HepG2 (cell line): Measurements from ENCODE around the gene RAB20. TPM values are rescaled to one million over a fixed set of nuclear protein-coding genes. Genes with fewer than 3 reads are reported as not detected.

Experiments
- ARNT ChIP-seq: fragments of 450-650 bp; IDR thresholded peaks from 2 replicates; pipeline ENCODE4 v1.6.1; 2017
- ATAD3A ChIP-seq: sonication (generic); formaldehyde crosslinking; IDR thresholded peaks from 2 replicates; pipeline ENCODE4 v1.4.0; 2020; ENCODE audit warnings: missing genetic modification reagents
- GFI1 ChIP-seq: sonication (generic); formaldehyde crosslinking; IDR thresholded peaks from 2 replicates; pipeline ENCODE4 v1.5.0; 2020; ENCODE audit warnings: missing genetic modification reagents, mild to moderate bottlenecking, borderline replicate concordance
- PHB2 ChIP-seq: fragments of 450-650 bp; IDR thresholded peaks from 2 replicates; pipeline ENCODE4 v1.6.1; 2018; ENCODE audit not compliant: partially characterized antibody
- REL ChIP-seq: sonication (generic); formaldehyde crosslinking; conservative IDR thresholded peaks from 2 replicates; pipeline ENCODE4 v1.8.0; 2022; ENCODE audit warnings: mild to moderate bottlenecking, missing genetic modification reagents, moderate library complexity
- RFXANK ChIP-seq: IDR thresholded peaks from 2 replicates; pipeline ENCODE4 v1.6.1; 2016
- SKI ChIP-seq: fragments of 450-650 bp; IDR thresholded peaks from one replicate; pipeline ENCODE4 v1.6.1; 2018; ENCODE audit warnings: mild to moderate bottlenecking; ENCODE audit not compliant: partially characterized antibody
- TSC22D2 ChIP-seq: sonication (generic); formaldehyde crosslinking; IDR thresholded peaks from 2 replicates; pipeline ENCODE4 v1.5.1; 2020; ENCODE audit warnings: missing genetic modification reagents, mild to moderate bottlenecking, borderline replicate concordance
- ZNF263 ChIP-seq: sonication (generic); formaldehyde crosslinking; IDR thresholded peaks from 2 replicates; pipeline ENCODE4 v1.4.0; 2020; ENCODE audit warnings: missing genetic modification reagents
- ZNF75D ChIP-seq: sonication (generic); formaldehyde crosslinking; IDR thresholded peaks from 2 replicates; pipeline ENCODE4 v1.8.1; 2023; ENCODE audit warnings: missing genetic modification reagents, mild to moderate bottlenecking, borderline replicate concordance
- ZNF776 ChIP-seq: sonication (generic); formaldehyde crosslinking; IDR thresholded peaks from 2 replicates; pipeline ENCODE4 v1.4.0; 2020; ENCODE audit warnings: mild to moderate bottlenecking, missing genetic modification reagents
- ZNF792 ChIP-seq: IDR thresholded peaks from 2 replicates; pipeline ENCODE4 v1.6.1; 2016
- ZSCAN22 ChIP-seq: sonication (generic); formaldehyde crosslinking; IDR thresholded peaks from 2 replicates; pipeline ENCODE4 v1.4.0; 2020; ENCODE audit warnings: mild to moderate bottlenecking, missing genetic modification reagents
- polyA plus RNA-seq, 8 experiments: library from polyadenylated mRNA; depleted of rRNA in 3 of 8; stranded (reverse) in 7 of 8; unstranded in 1 of 8; fragments of >200 nt; fragmentation: Illumina TruSeq in 4 of 8; extraction: Trizol in 4 of 8; gene quantifications; 2 replicates each; pipeline versions ENCODE4 v1.2.1 to v1.2.3, GENCODE V29; 2011 to 2016; ENCODE audit warnings: low read depth in 4 of 8, missing spikeins in 1 of 8, mixed read lengths in 1 of 8; ENCODE audit not compliant: insufficient read depth in 1 of 8
- total RNA-seq, 5 experiments: library from RNA; depleted of rRNA; stranded (reverse); fragments of >200 nt; fragmentation: Illumina TruSeq; extraction: Trizol; gene quantifications; 2 replicates each; pipeline ENCODE4 v1.2.3, GENCODE V29; 2016; ENCODE audit warnings: low read depth in 1 of 5
- TF ChIP-seq, protein P1 (sequence below): sonication (generic); formaldehyde crosslinking; IDR thresholded peaks from 2 replicates; pipeline ENCODE4 v1.8.0; 2022; ENCODE audit warnings: mild to moderate bottlenecking, missing genetic modification reagents
- TF ChIP-seq, protein P2 (sequence below): sonication (generic); formaldehyde crosslinking; IDR thresholded peaks from 2 replicates; pipeline ENCODE4 v1.4.0; 2020; ENCODE audit warnings: missing genetic modification reagents, borderline replicate concordance
- TF ChIP-seq, protein P3 (sequence below): sonication (generic); formaldehyde crosslinking; IDR thresholded peaks from 2 replicates; pipeline ENCODE4 v1.4.0; 2020; ENCODE audit warnings: mild to moderate bottlenecking, missing genetic modification reagents
- TF ChIP-seq, protein P4 (sequence below): sonication (generic); formaldehyde crosslinking; IDR thresholded peaks from 2 replicates; pipeline ENCODE4 v1.9.0; 2021; ENCODE audit warnings: missing genetic modification reagents, borderline replicate concordance
- TF ChIP-seq, protein P5 (sequence below), 2 experiments: IDR thresholded peaks; 2 replicates each; pipeline ENCODE4 v1.6.1; 2011 to 2012; ENCODE audit warnings: low read length in 2 of 2, borderline replicate concordance in 1 of 2, low read depth in 1 of 2, mild to moderate bottlenecking in 1 of 2, moderate library complexity in 1 of 2

Gene RAB20
- total and polyA plus RNA-seq, 2 of the 13 experiments (the other 11 are each of a cell fraction or from before 2014, with no cell fraction given): 15.6 to 30.5 TPM

DNA sequence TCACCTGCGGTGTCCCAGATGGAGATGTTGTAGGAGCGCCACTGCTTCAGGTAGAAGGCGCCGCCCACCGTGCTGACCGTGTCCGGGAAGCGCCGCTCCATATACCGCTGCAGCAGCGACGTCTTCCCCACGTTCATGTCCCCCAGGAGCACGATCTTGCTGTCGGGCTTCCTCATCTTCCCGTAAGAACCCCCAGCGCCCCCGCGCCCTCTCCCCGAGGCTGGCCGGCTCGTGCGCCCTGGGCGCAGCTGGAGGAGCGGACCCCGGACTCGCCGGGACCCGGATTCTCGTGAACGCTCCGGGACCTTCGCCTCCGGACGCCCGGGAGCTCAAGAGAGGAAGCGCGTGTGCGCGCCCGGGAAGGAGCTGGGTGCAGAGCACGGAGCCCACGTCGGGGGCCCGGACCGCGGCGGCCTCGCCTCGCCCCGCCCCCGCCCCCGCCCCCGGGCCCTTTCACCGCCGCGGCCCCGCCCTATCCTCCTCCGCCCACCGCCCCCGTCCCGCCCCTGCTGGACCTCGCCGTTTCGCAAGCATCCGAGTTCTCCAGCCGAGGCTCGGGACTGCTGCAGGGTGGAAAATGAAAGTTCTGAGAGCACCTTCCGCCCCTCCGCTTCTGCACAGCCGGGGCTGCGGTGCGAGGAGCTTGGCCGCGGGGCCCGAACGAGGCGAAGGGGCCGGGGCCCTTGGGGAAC, at the start of gene RAB20 (continued):
- TF ChIP-seq SKI: no peak
- TF ChIP-seq, protein P1, sequence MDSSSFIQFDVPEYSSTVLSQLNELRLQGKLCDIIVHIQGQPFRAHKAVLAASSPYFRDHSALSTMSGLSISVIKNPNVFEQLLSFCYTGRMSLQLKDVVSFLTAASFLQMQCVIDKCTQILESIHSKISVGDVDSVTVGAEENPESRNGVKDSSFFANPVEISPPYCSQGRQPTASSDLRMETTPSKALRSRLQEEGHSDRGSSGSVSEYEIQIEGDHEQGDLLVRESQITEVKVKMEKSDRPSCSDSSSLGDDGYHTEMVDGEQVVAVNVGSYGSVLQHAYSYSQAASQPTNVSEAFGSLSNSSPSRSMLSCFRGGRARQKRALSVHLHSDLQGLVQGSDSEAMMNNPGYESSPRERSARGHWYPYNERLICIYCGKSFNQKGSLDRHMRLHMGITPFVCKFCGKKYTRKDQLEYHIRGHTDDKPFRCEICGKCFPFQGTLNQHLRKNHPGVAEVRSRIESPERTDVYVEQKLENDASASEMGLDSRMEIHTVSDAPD (CRISPR knock-in tag): no peak
- TF ChIP-seq RFXANK (CRISPR knock-in tag): no peak
- TF ChIP-seq, protein P2, sequence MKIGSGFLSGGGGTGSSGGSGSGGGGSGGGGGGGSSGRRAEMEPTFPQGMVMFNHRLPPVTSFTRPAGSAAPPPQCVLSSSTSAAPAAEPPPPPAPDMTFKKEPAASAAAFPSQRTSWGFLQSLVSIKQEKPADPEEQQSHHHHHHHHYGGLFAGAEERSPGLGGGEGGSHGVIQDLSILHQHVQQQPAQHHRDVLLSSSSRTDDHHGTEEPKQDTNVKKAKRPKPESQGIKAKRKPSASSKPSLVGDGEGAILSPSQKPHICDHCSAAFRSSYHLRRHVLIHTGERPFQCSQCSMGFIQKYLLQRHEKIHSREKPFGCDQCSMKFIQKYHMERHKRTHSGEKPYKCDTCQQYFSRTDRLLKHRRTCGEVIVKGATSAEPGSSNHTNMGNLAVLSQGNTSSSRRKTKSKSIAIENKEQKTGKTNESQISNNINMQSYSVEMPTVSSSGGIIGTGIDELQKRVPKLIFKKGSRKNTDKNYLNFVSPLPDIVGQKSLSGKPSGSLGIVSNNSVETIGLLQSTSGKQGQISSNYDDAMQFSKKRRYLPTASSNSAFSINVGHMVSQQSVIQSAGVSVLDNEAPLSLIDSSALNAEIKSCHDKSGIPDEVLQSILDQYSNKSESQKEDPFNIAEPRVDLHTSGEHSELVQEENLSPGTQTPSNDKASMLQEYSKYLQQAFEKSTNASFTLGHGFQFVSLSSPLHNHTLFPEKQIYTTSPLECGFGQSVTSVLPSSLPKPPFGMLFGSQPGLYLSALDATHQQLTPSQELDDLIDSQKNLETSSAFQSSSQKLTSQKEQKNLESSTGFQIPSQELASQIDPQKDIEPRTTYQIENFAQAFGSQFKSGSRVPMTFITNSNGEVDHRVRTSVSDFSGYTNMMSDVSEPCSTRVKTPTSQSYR: 0 out of 2 replicates have a peak, but pooled peaks have one; percentile 9
- TF ChIP-seq, protein P3, sequence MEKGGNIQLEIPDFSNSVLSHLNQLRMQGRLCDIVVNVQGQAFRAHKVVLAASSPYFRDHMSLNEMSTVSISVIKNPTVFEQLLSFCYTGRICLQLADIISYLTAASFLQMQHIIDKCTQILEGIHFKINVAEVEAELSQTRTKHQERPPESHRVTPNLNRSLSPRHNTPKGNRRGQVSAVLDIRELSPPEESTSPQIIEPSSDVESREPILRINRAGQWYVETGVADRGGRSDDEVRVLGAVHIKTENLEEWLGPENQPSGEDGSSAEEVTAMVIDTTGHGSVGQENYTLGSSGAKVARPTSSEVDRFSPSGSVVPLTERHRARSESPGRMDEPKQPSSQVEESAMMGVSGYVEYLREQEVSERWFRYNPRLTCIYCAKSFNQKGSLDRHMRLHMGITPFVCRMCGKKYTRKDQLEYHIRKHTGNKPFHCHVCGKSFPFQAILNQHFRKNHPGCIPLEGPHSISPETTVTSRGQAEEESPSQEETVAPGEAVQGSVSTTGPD (CRISPR knock-in tag): no peak
- TF ChIP-seq GFI1 (CRISPR knock-in tag): peak; percentile 66; the same call in 1 of the 2 replicates
- TF ChIP-seq ATAD3A (CRISPR knock-in tag): no peak
- no peak for TF ChIP-seq ARNT
- TF ChIP-seq, protein P4, sequence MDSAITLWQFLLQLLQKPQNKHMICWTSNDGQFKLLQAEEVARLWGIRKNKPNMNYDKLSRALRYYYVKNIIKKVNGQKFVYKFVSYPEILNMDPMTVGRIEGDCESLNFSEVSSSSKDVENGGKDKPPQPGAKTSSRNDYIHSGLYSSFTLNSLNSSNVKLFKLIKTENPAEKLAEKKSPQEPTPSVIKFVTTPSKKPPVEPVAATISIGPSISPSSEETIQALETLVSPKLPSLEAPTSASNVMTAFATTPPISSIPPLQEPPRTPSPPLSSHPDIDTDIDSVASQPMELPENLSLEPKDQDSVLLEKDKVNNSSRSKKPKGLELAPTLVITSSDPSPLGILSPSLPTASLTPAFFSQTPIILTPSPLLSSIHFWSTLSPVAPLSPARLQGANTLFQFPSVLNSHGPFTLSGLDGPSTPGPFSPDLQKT (CRISPR knock-in tag): no peak
- TF ChIP-seq, protein P5, sequence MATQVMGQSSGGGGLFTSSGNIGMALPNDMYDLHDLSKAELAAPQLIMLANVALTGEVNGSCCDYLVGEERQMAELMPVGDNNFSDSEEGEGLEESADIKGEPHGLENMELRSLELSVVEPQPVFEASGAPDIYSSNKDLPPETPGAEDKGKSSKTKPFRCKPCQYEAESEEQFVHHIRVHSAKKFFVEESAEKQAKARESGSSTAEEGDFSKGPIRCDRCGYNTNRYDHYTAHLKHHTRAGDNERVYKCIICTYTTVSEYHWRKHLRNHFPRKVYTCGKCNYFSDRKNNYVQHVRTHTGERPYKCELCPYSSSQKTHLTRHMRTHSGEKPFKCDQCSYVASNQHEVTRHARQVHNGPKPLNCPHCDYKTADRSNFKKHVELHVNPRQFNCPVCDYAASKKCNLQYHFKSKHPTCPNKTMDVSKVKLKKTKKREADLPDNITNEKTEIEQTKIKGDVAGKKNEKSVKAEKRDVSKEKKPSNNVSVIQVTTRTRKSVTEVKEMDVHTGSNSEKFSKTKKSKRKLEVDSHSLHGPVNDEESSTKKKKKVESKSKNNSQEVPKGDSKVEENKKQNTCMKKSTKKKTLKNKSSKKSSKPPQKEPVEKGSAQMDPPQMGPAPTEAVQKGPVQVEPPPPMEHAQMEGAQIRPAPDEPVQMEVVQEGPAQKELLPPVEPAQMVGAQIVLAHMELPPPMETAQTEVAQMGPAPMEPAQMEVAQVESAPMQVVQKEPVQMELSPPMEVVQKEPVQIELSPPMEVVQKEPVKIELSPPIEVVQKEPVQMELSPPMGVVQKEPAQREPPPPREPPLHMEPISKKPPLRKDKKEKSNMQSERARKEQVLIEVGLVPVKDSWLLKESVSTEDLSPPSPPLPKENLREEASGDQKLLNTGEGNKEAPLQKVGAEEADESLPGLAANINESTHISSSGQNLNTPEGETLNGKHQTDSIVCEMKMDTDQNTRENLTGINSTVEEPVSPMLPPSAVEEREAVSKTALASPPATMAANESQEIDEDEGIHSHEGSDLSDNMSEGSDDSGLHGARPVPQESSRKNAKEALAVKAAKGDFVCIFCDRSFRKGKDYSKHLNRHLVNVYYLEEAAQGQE (IDR thresholded peaks at IDR 0.05; ENCODE audit: borderline replicate concordance in 1 of 2, low read depth in 1 of 2, low read length in 2 of 2): no peak
- no peak for TF ChIP-seq TSC22D2 (CRISPR knock-in tag)
- no peak for TF ChIP-seq REL (CRISPR knock-in tag)
- TF ChIP-seq PHB2: no peak
- no peak for TF ChIP-seq ZNF75D (CRISPR knock-in tag)
- TF ChIP-seq ZNF263: peak; percentile 32; the same call in 1 of the 2 replicates
- TF ChIP-seq ZSCAN22: no peak
- TF ChIP-seq ZNF776 (CRISPR knock-in tag): no peak; the same call in 1 of the 2 replicates
- TF ChIP-seq ZNF792: peak; percentile 67; the same call in 1 of the 2 replicates
